Measurements from ENCODE around the gene TBRG1.
"Not testable (repeated sequence)": the region's sequence is repeated elsewhere in the genome, so short reads cannot be mapped to it uniquely, and the experiment has no call there.

Gene TBRG1

GRCh38 chr11:124622531-124623451, at the start of gene TBRG1:
TSS of gene TBRG1 (plus strand) at chr11:124622864. CDS start at chr11:124623084, 220 bp downstream.
- DNase-seq, result peak; percentile 63

- no peak for DNase-seq
These were observed 44.8 kb upstream of the TBRG1 start for GRCh38 chr11:124577716-124578427.

- DNase-seq, result no peak
These were observed 43.9 kb upstream of the TBRG1 start for GRCh38 chr11:124578761-124579160.

GRCh38 chr11:124581817-124582216, 40.8 kb upstream of the TBRG1 start:
- no peak for DNase-seq

- no peak for DNase-seq
These were observed 40.1 kb upstream of the TBRG1 start for GRCh38 chr11:124582565-124582964.

- DNase-seq, result no peak
These were observed 38.9 kb upstream of the TBRG1 start for GRCh38 chr11:124583781-124584180.

GRCh38 chr11:124584681-124585372, 37.8 kb upstream of the TBRG1 start:
- no peak for DNase-seq

GRCh38 chr11:124586238-124586860, 36.3 kb upstream of the TBRG1 start:
- DNase-seq, result no peak

- no peak for DNase-seq
These were observed 31.2 kb upstream of the TBRG1 start for GRCh38 chr11:124591430-124591829.

- no peak for DNase-seq
These were observed 30.0 kb upstream of the TBRG1 start for GRCh38 chr11:124592627-124593026.

- no peak for DNase-seq
These were observed 27.4 kb upstream of the TBRG1 start for GRCh38 chr11:124595302-124595701.

GRCh38 chr11:124597626-124598025, 25.0 kb upstream of the TBRG1 start:
- DNase-seq, result no peak

GRCh38 chr11:124600621-124601320, 21.9 kb upstream of the TBRG1 start:
- DNase-seq, result no peak

- DNase-seq, result no peak
These were observed 20.5 kb upstream of the TBRG1 start for GRCh38 chr11:124602193-124602592.

- not testable (repeated sequence) for DNase-seq
These were observed 19.9 kb upstream of the TBRG1 start for GRCh38 chr11:124602723-124603122.

GRCh38 chr11:124605719-124606118, 16.9 kb upstream of the TBRG1 start:
- DNase-seq, result no peak

- no peak for DNase-seq
These were observed 14.5 kb upstream of the TBRG1 start for GRCh38 chr11:124608147-124608546.

- DNase-seq, result no peak
These were observed 12.4 kb upstream of the TBRG1 start for GRCh38 chr11:124610295-124610694.

- DNase-seq, result no peak
These were observed 11.6 kb upstream of the TBRG1 start, which contains the start of gene PANX3 for GRCh38 chr11:124611064-124611463. TSS of gene PANX3 (plus strand) at chr11:124611428. CDS start at chr11:124611557, 129 bp downstream.

- no peak for DNase-seq
These were observed 10.6 kb upstream of the TBRG1 start for GRCh38 chr11:124612045-124612444.

- DNase-seq, result no peak
These were observed 10.0 kb upstream of the TBRG1 start for GRCh38 chr11:124612567-124613246.

- no peak for DNase-seq
These were observed 3.8 kb upstream of the TBRG1 start for GRCh38 chr11:124618863-124619262.
